Caco-2 (cell line): ENCODE data around the gene TPRG1. TPM values are rescaled to one million over a fixed set of nuclear protein-coding genes. Genes with fewer than 3 reads are reported as not detected.

Source experiments
- BruUV-seq: library from RNA; stranded (reverse); fragments of 400-500 nt; replicated peaks from 2 replicates; lab custom pipeline; 2021; lab: Mats Ljungman, UMichigan
- CTCF ChIA-PET: fragments of 300-600 bp; sonication (Branson Sonifier 250); formaldehyde crosslinking; loops from one replicate; lab custom pipeline; 2022; ENCODE audit warnings: antibody characterized with exemption; lab: Charles Lee
- POLR2A ChIA-PET: fragments of 300-600 bp; sonication (Branson Sonifier 250); formaldehyde crosslinking; loops from one replicate; lab custom pipeline; 2022; ENCODE audit warnings: antibody characterized with exemption; lab: Charles Lee
- DNase-seq, 2 experiments: peaks; one replicate each; pipeline versions ENCODE4 v3.0.0 to v3.0.0-alpha.2; 2020 to 2022
- H3K27me3 ChIP-seq: replicated peaks from 2 replicates; pipeline ENCODE4 v1.6.0; 2011; ENCODE audit warnings: low read length; ENCODE audit not compliant: control insufficient read depth, insufficient read depth
- H3K36me3 ChIP-seq: 2 replicates; pipeline ENCODE4 v1.5.1; 2011; ENCODE audit warnings: low read length; ENCODE audit not compliant: control insufficient read depth, insufficient read depth
- H3K4me1 ChIP-seq: fragments of 250-450 bp; sonication (Bioruptor Pico); 2 replicates; pipeline ENCODE4 v1.5.1; 2020; ENCODE audit warnings: mild to moderate bottlenecking
- H3K4me3 ChIP-seq: 2 replicates; pipeline ENCODE4 v1.5.1; 2011; ENCODE audit warnings: low read depth, mild to moderate bottlenecking, control low read depth, low read length
- H3K9me3 ChIP-seq: fragments of 250-450 bp; sonication (Bioruptor Pico); 2 replicates; pipeline ENCODE4 v1.5.1; 2020; ENCODE audit warnings: mild to moderate bottlenecking, moderate library complexity
- H3K27ac Mint-ChIP-seq: one replicate; pipeline ENCODE4 v1.8.0; 2022; ENCODE audit warnings: mixed read lengths; ENCODE audit not compliant: unreplicated experiment
- H3K27me3 Mint-ChIP-seq: one replicate; pipeline ENCODE4 v1.8.0; 2022; ENCODE audit warnings: mixed read lengths; ENCODE audit not compliant: insufficient read depth, unreplicated experiment
- H3K36me3 Mint-ChIP-seq: one replicate; pipeline ENCODE4 v1.8.0; 2022; ENCODE audit warnings: mild to moderate bottlenecking, mixed read lengths; ENCODE audit not compliant: insufficient read depth, unreplicated experiment
- H3K4me1 Mint-ChIP-seq: one replicate; pipeline ENCODE4 v1.8.0; 2022; ENCODE audit warnings: low read depth, mixed read lengths; ENCODE audit not compliant: unreplicated experiment
- H3K4me3 Mint-ChIP-seq: one replicate; pipeline ENCODE4 v1.8.0; 2022; ENCODE audit warnings: mild to moderate bottlenecking, moderate library complexity, mixed read lengths; ENCODE audit not compliant: unreplicated experiment
- H3K9me3 Mint-ChIP-seq: one replicate; pipeline ENCODE4 v1.8.0; 2022; ENCODE audit warnings: mixed read lengths; ENCODE audit not compliant: unreplicated experiment
- CTCF ChIP-seq, 2 experiments: fragments of 200-600 bp in 1 of 2; IDR thresholded peaks; 1 replicate in 1 of 2; 2 replicates in 1 of 2; pipeline versions ENCODE4 v1.5.1 to v1.8.0; 2011 to 2022; ENCODE audit warnings: antibody characterized with exemption in 1 of 2, control low read depth in 1 of 2, inconsistent platforms in 1 of 2, low read depth in 1 of 2, low read length in 1 of 2, mild to moderate bottlenecking in 1 of 2, moderate library complexity in 1 of 2; ENCODE audit not compliant: insufficient read depth in 1 of 2, severe bottlenecking in 1 of 2, unreplicated experiment in 1 of 2
- intact Hi-C: fragments of 100-400 bp; cut with micrococcal nuclease; formaldehyde crosslinking; loops from one replicate; pipeline ENCODE4 v1.10.0; 2022; ENCODE audit not compliant: unreplicated experiment
- total RNA-seq: library from RNA; stranded (reverse); gene quantifications from 2 replicates; pipeline ENCODE4 v1.2.3, GENCODE V29; 2022

TPRG1 gene
- total RNA-seq, 1 experiment from 2014 or later, result 1.5 TPM

- H3K36me3 ChIP-seq, result no peaks in the 10 kb centered on the region
- Mint-ChIP-seq H3K27me3 (no peaks in the 10 kb centered on the region), H3K4me3 (no peak overlapping the region), H3K27ac (no peak overlapping the region), H3K36me3 (no peaks in the 10 kb centered on the region), H3K9me3 (no peaks in the 10 kb centered on the region), H3K4me1 (no peaks in the 10 kb centered on the region)
- no peak for TF ChIP-seq CTCF (IDR thresholded peaks at IDR 0.05; ENCODE audit: insufficient read depth in 1 of 2, low read depth in 1 of 2, low read length in 1 of 2, severe bottlenecking in 1 of 2, unreplicated experiment in 1 of 2)
- CTCF ChIA-PET, result interaction anchor here (0.8 kb wide), 1 partner anchor 82 kb away, joined by 3 read pairs; no protein-coding TSS in a partner anchor
- no peak for DNase-seq
- H3K4me1 ChIP-seq, result peaks cover 10% of the 10 kb centered on the region; the same call in 1 of the 2 replicates
- intact Hi-C loops, result no loop called here
- H3K9me3 ChIP-seq, result no peaks in the 10 kb centered on the region
- H3K27me3 ChIP-seq, result no peaks in the 10 kb centered on the region
- no TSS peak for BruUV-seq
- no peak overlapping the region for H3K4me3 ChIP-seq
- POLR2A ChIA-PET, result no interaction called here
Measured at GRCh38 chr3:189365609-189366564, 194.1 kb downstream of the TPRG1 start.

GRCh38 chr3:189368384-189368783 lies 196.6 kb downstream of the TPRG1 start:
- no peak overlapping the region for H3K27ac Mint-ChIP-seq
- ChIA-PET CTCF (no interaction called here), POLR2A (no interaction called here)
- Histone ChIP-seq H3K27me3 (no peaks in the 10 kb centered on the region), H3K36me3 (no peaks in the 10 kb centered on the region), H3K9me3 (no peaks in the 10 kb centered on the region), H3K4me1 (peaks cover 10% of the 10 kb centered on the region; the same call in 1 of the 2 replicates), H3K4me3 (no peak overlapping the region)
- no peak for TF ChIP-seq CTCF (IDR thresholded peaks at IDR 0.05; ENCODE audit: insufficient read depth in 1 of 2, low read depth in 1 of 2, low read length in 1 of 2, severe bottlenecking in 1 of 2, unreplicated experiment in 1 of 2)
- H3K9me3 Mint-ChIP-seq, result no peaks in the 10 kb centered on the region
- H3K36me3 Mint-ChIP-seq, result no peaks in the 10 kb centered on the region
- BruUV-seq, result no TSS peak
- no peaks in the 10 kb centered on the region for H3K27me3 Mint-ChIP-seq
- H3K4me3 Mint-ChIP-seq, result no peak overlapping the region
- H3K4me1 Mint-ChIP-seq, result no peaks in the 10 kb centered on the region
- intact Hi-C loops, result no loop called here
- no peak for DNase-seq

DNA sequence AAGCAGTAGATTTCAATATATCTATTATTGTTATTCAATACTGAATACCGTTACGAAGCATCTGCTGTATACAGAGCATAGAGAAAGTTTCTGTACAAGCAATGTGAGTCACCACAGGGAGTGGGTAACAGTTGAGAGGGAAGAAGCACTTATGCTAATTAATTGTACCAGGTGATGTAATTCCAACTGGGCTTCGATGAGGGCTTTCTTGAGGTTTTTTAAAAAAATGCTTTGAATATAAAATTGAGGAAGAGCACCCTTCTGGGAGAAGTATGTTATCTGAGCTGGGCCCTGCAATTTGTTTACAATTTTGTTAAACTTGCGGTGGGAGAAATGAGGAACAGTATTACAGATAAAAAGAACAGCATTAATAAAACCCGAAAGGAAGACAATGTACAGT lies 197.9 kb downstream of the TPRG1 start:
- H3K4me1 Mint-ChIP-seq, result no peaks in the 10 kb centered on the region
- no peaks in the 10 kb centered on the region for H3K27me3 Mint-ChIP-seq

More for the DNA sequence above, 197.9 kb downstream of the TPRG1 start:
- POLR2A ChIA-PET, result no interaction called here
- intact Hi-C loops, result no loop called here
- Histone ChIP-seq H3K4me1 (peaks cover 10% of the 10 kb centered on the region; the same call in 1 of the 2 replicates), H3K36me3 (no peaks in the 10 kb centered on the region), H3K27me3 (no peaks in the 10 kb centered on the region), H3K9me3 (no peaks in the 10 kb centered on the region), H3K4me3 (no peak overlapping the region)
- DNase-seq, result no peak
- no peaks in the 10 kb centered on the region for H3K9me3 Mint-ChIP-seq
- CTCF ChIA-PET, result no interaction called here
- BruUV-seq, result no TSS peak
- H3K4me3 Mint-ChIP-seq, result no peak overlapping the region
- H3K27ac Mint-ChIP-seq, result no peak overlapping the region
- TF ChIP-seq CTCF (IDR thresholded peaks at IDR 0.05; ENCODE audit: insufficient read depth in 1 of 2, low read depth in 1 of 2, low read length in 1 of 2, severe bottlenecking in 1 of 2, unreplicated experiment in 1 of 2), result no peak
- no peaks in the 10 kb centered on the region for H3K36me3 Mint-ChIP-seq
